ENCODE results near the gene DGCR2. TPM values are rescaled to one million over a fixed set of nuclear protein-coding genes. Genes with fewer than 3 reads are reported as not detected.

DGCR2 gene
- total and polyA plus RNA-seq, 2 of the 4 experiments (the other 2 are of a cell fraction): 17.2 to 35.4 TPM

- Histone ChIP-seq H4K20me1 (ENCODE audit: insufficient read depth, low read length) (no peaks in the 10 kb centered on the region), H3K18ac (ENCODE audit: low read depth, low read length) (no peak overlapping the region), H3K4ac (ENCODE audit: low read depth, low read length) (no peak overlapping the region), H3K27ac (ENCODE audit: insufficient read depth, low read length) (no peak overlapping the region), H2BK5ac (ENCODE audit: low read depth, low read length, poor library complexity, severe bottlenecking) (no peak overlapping the region), H3K14ac (replicated peaks; ENCODE audit: low read depth, low read length) (no peak overlapping the region), H3K27me3 (ENCODE audit: control insufficient read depth, insufficient read depth, low read length) (peaks cover 18% of the 10 kb centered on the region), H3K79me1 (ENCODE audit: low read depth in 1 of 2, low read length in 2 of 2) (no peaks in the 10 kb centered on the region), H3K4me2 (ENCODE audit: low read depth, low read length) (no peak overlapping the region), H2AK9ac (replicated peaks; ENCODE audit: low read depth, low read length, poor library complexity) (no peak overlapping the region), H2AFZ (replicated peaks; ENCODE audit: low read length, poor library complexity) (no peak overlapping the region), H3K9me3 (ENCODE audit: control insufficient read depth, insufficient read depth, low read length) (no peaks in the 10 kb centered on the region), H2BK120ac (ENCODE audit: low read depth, low read length) (no peak overlapping the region), H3K4me1 (ENCODE audit: control insufficient read depth, insufficient read depth, low read length) (no peaks in the 10 kb centered on the region), H3K36me3 (ENCODE audit: control insufficient read depth, insufficient read depth, low read length) (no peaks in the 10 kb centered on the region), H3K9me1 (ENCODE audit: insufficient read depth, low read length) (no peaks in the 10 kb centered on the region), H4K5ac (ENCODE audit: low read depth, low read length) (no peak overlapping the region), H3K9ac (ENCODE audit: low read depth, low read length) (no peak overlapping the region), H2BK20ac (ENCODE audit: low read depth, low read length) (no peak overlapping the region), H3K23ac (ENCODE audit: low read depth, low read length) (no peak overlapping the region), H3K56ac (ENCODE audit: extremely low read depth, insufficient read depth, low read length) (no peak overlapping the region), H4K91ac (ENCODE audit: insufficient read depth, low read depth, low read length) (no peak overlapping the region), H2BK15ac (ENCODE audit: low read depth, low read length) (no peak overlapping the region), H4K8ac (ENCODE audit: low read depth in 2 of 2, low read length in 2 of 2) (no peak overlapping the region), H3K4me3 (ENCODE audit: insufficient read depth, low read depth, low read length) (no peak overlapping the region), H2AK5ac (ENCODE audit: low read depth, low read length) (no peak overlapping the region)
- ATAC-seq (ENCODE audit: low read depth) (no peak), DNase-seq (no peak)
- no peak for TF ChIP-seq MAFK (IDR thresholded peaks at IDR 0.05; ENCODE audit: low read depth, low read length)
- TF ChIP-seq POLR2A (IDR thresholded peaks at IDR 0.05; ENCODE audit: low read depth, low read length): no peak
- no peak for TF ChIP-seq CTCF (conservative IDR thresholded peaks at IDR 0.05; ENCODE audit: low read depth, low read length)
- no peak for TF ChIP-seq MXI1 (IDR thresholded peaks at IDR 0.05; ENCODE audit: borderline replicate concordance, low read depth, low read length)
- no peak for TF ChIP-seq RFX5 (IDR thresholded peaks at IDR 0.05; ENCODE audit: low read depth, low read length)
- TF ChIP-seq MAZ (IDR thresholded peaks at IDR 0.05; ENCODE audit: borderline replicate concordance, low read depth, low read length): no peak
- TF ChIP-seq USF2 (IDR thresholded peaks at IDR 0.05; ENCODE audit: low read depth, low read length): no peak
- TF ChIP-seq NFE2L2 (IDR thresholded peaks at IDR 0.05; ENCODE audit: low read depth, low read length): no peak
- TF ChIP-seq RCOR1 (IDR thresholded peaks at IDR 0.05; ENCODE audit: insufficient replicate concordance, low read length): no peak
- TF ChIP-seq FOS (IDR thresholded peaks at IDR 0.05; ENCODE audit: low read depth, low read length): no peak
- TF ChIP-seq CHD1 (IDR thresholded peaks at IDR 0.05; ENCODE audit: low read depth, low read length): no peak
- TF ChIP-seq CEBPB (IDR thresholded peaks at IDR 0.05; ENCODE audit: low read depth, low read length): no peak
- TF ChIP-seq SMC3 (IDR thresholded peaks at IDR 0.05; ENCODE audit: low read depth, low read length): no peak
- TF ChIP-seq ELK1 (IDR thresholded peaks at IDR 0.05; ENCODE audit: borderline replicate concordance, low read depth, low read length): no peak
- TF ChIP-seq BHLHE40 (IDR thresholded peaks at IDR 0.05; ENCODE audit: low read depth, low read length): no peak
- dilution Hi-C loops (cut with HindIII; ENCODE audit: low sequenced_read_pairs, unreplicated experiment): no loop called here
- BruUV-seq (replicated peaks): no TSS peak
- WGBS, 2 experiments (ENCODE audit: extremely low coverage in 2 of 2, insufficient read length in 1 of 2): 62% methylated on average over 7 of the region's 15 CpGs; no CpG with 5 or more reads in 1 of the 2 experiments
- intact Hi-C loops (cut with micrococcal nuclease): no loop called here
- in situ Hi-C loops (cut with MboI; ENCODE audit: low sequenced_read_pairs): no loop called here
- ChIA-PET POLR2A (ENCODE audit: unreplicated experiment) (no interaction called here), CTCF (interaction anchor here (0.6 kb wide), 1 partner anchor 31 kb away, joined by 3 read pairs; no protein-coding TSS in a partner anchor)
Measured at GRCh38 chr22:19016081-19016766, 106.0 kb downstream of the DGCR2 start.

Data from IMR-90 (cell line).